ENCODE measurements around the gene PRCC.

DNA sequence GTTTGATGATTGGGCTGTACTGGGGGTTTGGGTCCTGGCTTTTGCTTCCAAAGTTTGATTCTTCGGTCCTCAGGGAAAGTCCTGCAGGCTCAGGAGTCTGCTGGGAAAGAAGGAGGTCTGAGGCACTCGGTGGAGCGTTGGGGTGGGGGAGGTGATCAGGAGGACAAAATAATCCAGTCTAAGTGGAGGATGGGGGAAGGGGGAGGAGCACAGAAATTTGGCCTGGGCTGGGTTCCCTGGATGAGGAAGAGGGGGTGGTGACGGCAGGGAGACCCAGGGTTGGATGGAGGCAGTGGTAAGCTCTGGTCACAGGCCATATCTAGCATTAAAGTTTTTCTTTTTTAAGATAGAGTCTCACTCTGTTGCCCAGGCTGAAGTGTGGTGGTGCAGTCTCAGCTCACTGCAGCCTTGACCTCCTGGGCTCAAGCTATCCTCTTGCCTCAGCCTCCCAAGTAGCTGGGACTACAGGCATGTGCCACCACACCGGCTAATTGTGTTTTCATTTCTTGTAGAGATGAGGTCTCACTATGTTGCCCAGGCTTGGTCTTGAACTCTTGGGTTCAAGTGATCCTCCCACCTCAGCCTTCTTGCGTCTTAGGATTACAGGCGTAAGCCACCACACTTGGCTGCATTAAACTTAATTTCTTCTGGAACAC is 42.5 kb downstream of the PRCC start:
- no peak for TF ChIP-seq ZNF274 (IDR thresholded peaks at IDR 0.05; ENCODE audit: low read depth, low read length)
- TF ChIP-seq YY1 (IDR thresholded peaks at IDR 0.05; ENCODE audit: insufficient read depth, insufficient read length): no peak
- TF ChIP-seq SUZ12 (IDR thresholded peaks at IDR 0.05; ENCODE audit: extremely low read depth, insufficient read depth, insufficient read length): no peak
